Mesendoderm (in vitro differentiated cells): ENCODE measurements around the gene PELI2.

Experiments used
- DNase-seq: peaks from one replicate; pipeline ENCODE4 v3.0.0; 2013
- H2AK5ac ChIP-seq: 2 replicates; pipeline ENCODE4 v1.6.1; 2013; ENCODE audit warnings: low read length, inconsistent platforms
- H2BK120ac ChIP-seq: 2 replicates; pipeline ENCODE4 v1.6.1; 2013; ENCODE audit warnings: low read depth, mild to moderate bottlenecking, low read length, moderate library complexity, mixed read lengths
- H2BK15ac ChIP-seq: replicated peaks from 2 replicates; pipeline ENCODE4 v1.6.1; 2013; ENCODE audit warnings: low read depth, mild to moderate bottlenecking, moderate library complexity
- H2BK5ac ChIP-seq: 2 replicates; pipeline ENCODE4 v1.6.1; 2013; ENCODE audit warnings: low read length, inconsistent platforms
- H3K18ac ChIP-seq: 2 replicates; pipeline ENCODE4 v1.6.1; 2013; ENCODE audit warnings: mild to moderate bottlenecking, low read length, mixed read lengths
- H3K23ac ChIP-seq: one replicate; pipeline ENCODE4 v1.6.1; 2013; ENCODE audit warnings: low read length
- H3K27ac ChIP-seq: 2 replicates; pipeline ENCODE4 v1.5.1; 2013; ENCODE audit warnings: low read depth, mild to moderate bottlenecking, inconsistent platforms, low read length, moderate library complexity
- H3K27me3 ChIP-seq: 2 replicates; pipeline ENCODE4 v1.6.1; 2013; ENCODE audit warnings: low read length, control low read depth, mild to moderate bottlenecking, inconsistent platforms; ENCODE audit not compliant: insufficient read depth, poor library complexity
- H3K36me3 ChIP-seq: 2 replicates; pipeline ENCODE4 v1.6.1; 2013; ENCODE audit warnings: low read length, inconsistent platforms; ENCODE audit not compliant: control insufficient read depth, insufficient read depth
- H3K4ac ChIP-seq: one replicate; pipeline ENCODE4 v1.6.1; 2013; ENCODE audit warnings: low read depth, mild to moderate bottlenecking, low read length, moderate library complexity
- H3K4me1 ChIP-seq: 2 replicates; pipeline ENCODE4 v1.6.1; 2013; ENCODE audit warnings: low read depth, low read length, inconsistent platforms; ENCODE audit not compliant: control insufficient read depth
- H3K4me2 ChIP-seq: 2 replicates; pipeline ENCODE4 v1.6.1; 2013; ENCODE audit warnings: low read length
- H3K4me3 ChIP-seq: 2 replicates; pipeline ENCODE4 v1.5.1; 2013; ENCODE audit warnings: mild to moderate bottlenecking, low read length
- H3K56ac ChIP-seq: one replicate; pipeline ENCODE4 v1.6.1; 2013; ENCODE audit warnings: low read length
- H3K79me1 ChIP-seq: 2 replicates; pipeline ENCODE4 v1.6.1; 2013; ENCODE audit warnings: low read length, inconsistent platforms
- H3K79me2 ChIP-seq: 2 replicates; pipeline ENCODE4 v1.6.1; 2013; ENCODE audit warnings: mild to moderate bottlenecking, low read length; ENCODE audit not compliant: control insufficient read depth, insufficient read depth
- H3K9ac ChIP-seq: 2 replicates; pipeline ENCODE4 v1.6.1; 2013; ENCODE audit warnings: low read length, inconsistent platforms
- H4K5ac ChIP-seq: one replicate; pipeline ENCODE4 v1.6.1; 2013; ENCODE audit warnings: low read length
- H4K8ac ChIP-seq: one replicate; pipeline ENCODE4 v1.6.1; 2013; ENCODE audit warnings: low read depth, mild to moderate bottlenecking, control low read depth, low read length, moderate library complexity
- WGBS: extraction: QIAGEN DNeasy Blood & Tissue Kit; methylation state at CpG from one replicate; pipeline ENCODE4 v1.1.7; 2013; ENCODE audit warnings: low lambda C conversion rate, missing lambda C conversion rate; ENCODE audit not compliant: insufficient coverage; ENCODE audit errors: extremely low coverage; 5-methylcytosine and 5-hydroxymethylcytosine counted together

The PELI2 gene

GRCh38 chr14:56142314-56142713, 24.1 kb downstream of the PELI2 start:
- Histone ChIP-seq H2BK5ac (no peak overlapping the region), H4K5ac (no peak overlapping the region), H2AK5ac (no peak overlapping the region), H2BK120ac (no peak overlapping the region), H3K36me3 (no peaks in the 10 kb centered on the region), H3K27me3 (no peaks in the 10 kb centered on the region), H3K27ac (no peak overlapping the region), H3K56ac (no peak overlapping the region), H3K9ac (no peak overlapping the region), H3K4me3 (no peak overlapping the region), H3K4ac (no peak overlapping the region), H3K4me1 (peaks cover 2% of the 10 kb centered on the region), H3K79me2 (peaks cover 2% of the 10 kb centered on the region), H2BK15ac (no peak overlapping the region), H3K23ac (no peak overlapping the region), H3K18ac (no peak overlapping the region), H3K4me2 (no peak overlapping the region), H4K8ac (no peak overlapping the region), H3K79me1 (peaks cover 2% of the 10 kb centered on the region)
- no CpG with 5 or more reads among the region's 4 CpGs for WGBS
- no peak for DNase-seq

- H3K9ac ChIP-seq = no peak overlapping the region
- H3K79me1 ChIP-seq = peaks cover 4% of the 10 kb centered on the region
- H2AK5ac ChIP-seq = no peak overlapping the region
- H3K36me3 ChIP-seq = no peaks in the 10 kb centered on the region
- H2BK5ac ChIP-seq = no peak overlapping the region
- H3K56ac ChIP-seq = no peak overlapping the region
- no peaks in the 10 kb centered on the region for H3K27me3 ChIP-seq
- DNase-seq = no peak
- H2BK15ac ChIP-seq = no peak overlapping the region
- H3K4me3 ChIP-seq = no peak overlapping the region
- H3K27ac ChIP-seq = no peak overlapping the region
- H4K5ac ChIP-seq = no peak overlapping the region
- H3K23ac ChIP-seq = no peak overlapping the region
- no peak overlapping the region for H3K4me2 ChIP-seq
- H3K4ac ChIP-seq = no peak overlapping the region
- no peak overlapping the region for H4K8ac ChIP-seq
- H3K79me2 ChIP-seq = peaks cover 2% of the 10 kb centered on the region
- peaks cover 2% of the 10 kb centered on the region for H3K4me1 ChIP-seq
- no peak overlapping the region for H3K18ac ChIP-seq
- H2BK120ac ChIP-seq = no peak overlapping the region
- WGBS = no CpG with 5 or more reads among the region's 1 CpG
Observed at GRCh38 chr14:56143025-56143424, 24.8 kb downstream of the PELI2 start.

GRCh38 chr14:56144176-56144575, 26.0 kb downstream of the PELI2 start:
- no peak overlapping the region for H4K5ac ChIP-seq
- no peak overlapping the region for H2BK5ac ChIP-seq
- H3K27me3 ChIP-seq = no peaks in the 10 kb centered on the region
- WGBS = no CpG with 5 or more reads among the region's 1 CpG
- DNase-seq = no peak
- no peaks in the 10 kb centered on the region for H3K36me3 ChIP-seq
- no peak overlapping the region for H3K18ac ChIP-seq
- H3K4me3 ChIP-seq = no peak overlapping the region
- peaks cover 3% of the 10 kb centered on the region for H3K79me2 ChIP-seq
- H2AK5ac ChIP-seq = no peak overlapping the region
- no peak overlapping the region for H3K23ac ChIP-seq
- peaks cover 7% of the 10 kb centered on the region for H3K4me1 ChIP-seq
- no peak overlapping the region for H2BK120ac ChIP-seq
- no peak overlapping the region for H4K8ac ChIP-seq
- H3K9ac ChIP-seq = no peak overlapping the region
- no peak overlapping the region for H2BK15ac ChIP-seq
- H3K4ac ChIP-seq = no peak overlapping the region
- no peak overlapping the region for H3K4me2 ChIP-seq
- H3K27ac ChIP-seq = no peak overlapping the region
- no peak overlapping the region for H3K56ac ChIP-seq
- H3K79me1 ChIP-seq = peaks cover 8% of the 10 kb centered on the region

DNA sequence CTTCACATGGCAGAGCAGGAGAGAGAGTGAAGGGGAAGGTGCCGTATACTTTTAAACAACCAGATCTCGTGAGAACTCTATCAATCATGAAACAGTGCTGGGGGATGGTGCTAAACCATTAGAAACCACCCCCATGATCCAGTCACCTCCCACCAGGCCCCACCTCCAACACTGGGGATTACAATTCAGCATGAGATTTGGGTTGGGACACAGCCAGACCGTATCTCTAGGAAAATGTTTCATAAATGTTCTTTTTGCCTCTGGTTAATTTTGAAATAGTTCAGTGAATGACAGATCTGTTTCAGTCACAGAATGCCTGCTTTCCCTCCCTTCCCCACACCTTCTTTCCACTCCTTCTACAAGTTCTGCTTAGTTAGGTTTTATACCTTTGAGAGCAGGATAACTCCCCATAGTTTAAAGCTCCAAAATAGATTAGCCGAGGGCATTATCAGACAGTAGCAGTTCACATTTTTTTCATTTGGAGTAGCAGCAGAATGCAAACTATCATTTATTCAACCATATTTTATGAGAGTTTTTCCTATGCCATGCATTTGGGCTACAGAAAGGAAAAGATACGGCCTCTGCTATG, 27.1 kb downstream of the PELI2 start:
- no peak overlapping the region for H3K4ac ChIP-seq
- no peak overlapping the region for H4K5ac ChIP-seq
- H2BK15ac ChIP-seq = no peak overlapping the region
- H2AK5ac ChIP-seq = no peak overlapping the region
- H3K9ac ChIP-seq = no peak overlapping the region
- no peak overlapping the region for H3K27ac ChIP-seq
- H3K4me3 ChIP-seq = no peak overlapping the region
- H3K23ac ChIP-seq = no peak overlapping the region
- DNase-seq = no peak
- no peaks in the 10 kb centered on the region for H3K36me3 ChIP-seq
- H2BK120ac ChIP-seq = no peak overlapping the region
- no peak overlapping the region for H2BK5ac ChIP-seq
- H3K27me3 ChIP-seq = no peaks in the 10 kb centered on the region
- H3K4me1 ChIP-seq = peaks cover 7% of the 10 kb centered on the region
- no CpG with 5 or more reads among the region's 5 CpGs for WGBS
- H3K56ac ChIP-seq = no peak overlapping the region
- peaks cover 3% of the 10 kb centered on the region for H3K79me2 ChIP-seq
- H3K79me1 ChIP-seq = peaks cover 8% of the 10 kb centered on the region
- H3K18ac ChIP-seq = no peak overlapping the region
- no peak overlapping the region for H4K8ac ChIP-seq
- no peak overlapping the region for H3K4me2 ChIP-seq

GRCh38 chr14:56145965-56146364, 27.8 kb downstream of the PELI2 start:
- no peak overlapping the region for H2BK15ac ChIP-seq
- no peak overlapping the region for H2AK5ac ChIP-seq
- H3K4me2 ChIP-seq = no peak overlapping the region
- H3K9ac ChIP-seq = no peak overlapping the region
- H3K18ac ChIP-seq = no peak overlapping the region
- DNase-seq = no peak
- WGBS = no CpG with 5 or more reads among the region's 3 CpGs
- H3K27me3 ChIP-seq = no peaks in the 10 kb centered on the region
- no peak overlapping the region for H2BK5ac ChIP-seq
- no peak overlapping the region for H2BK120ac ChIP-seq
- H3K79me2 ChIP-seq = peaks cover 3% of the 10 kb centered on the region
- no peak overlapping the region for H3K4me3 ChIP-seq
- peaks cover 8% of the 10 kb centered on the region for H3K79me1 ChIP-seq
- no peak overlapping the region for H3K56ac ChIP-seq
- no peaks in the 10 kb centered on the region for H3K36me3 ChIP-seq
- H4K8ac ChIP-seq = no peak overlapping the region
- H3K4me1 ChIP-seq = peaks cover 7% of the 10 kb centered on the region
- no peak overlapping the region for H3K4ac ChIP-seq
- H3K27ac ChIP-seq = no peak overlapping the region
- no peak overlapping the region for H3K23ac ChIP-seq
- H4K5ac ChIP-seq = no peak overlapping the region

DNA sequence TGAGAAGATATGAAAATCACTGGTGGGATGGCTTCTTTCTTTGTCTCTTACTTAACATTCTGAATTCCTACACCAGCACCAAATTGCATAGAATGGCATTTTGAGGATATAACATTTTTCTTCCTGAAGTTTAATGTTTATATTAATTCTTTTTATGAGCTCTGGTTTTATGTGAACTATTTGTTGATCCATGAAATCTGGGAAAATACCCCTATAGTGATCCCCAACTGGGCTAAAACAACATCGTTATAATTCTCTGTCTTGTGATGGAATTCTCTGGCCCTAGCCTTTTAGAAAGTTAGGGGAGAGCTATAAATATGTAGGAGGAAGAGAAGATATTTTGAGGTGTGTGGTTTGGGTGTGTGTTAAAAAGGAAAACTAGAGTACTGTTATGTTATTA, 29.2 kb downstream of the PELI2 start:
- H3K4me3 ChIP-seq = no peak overlapping the region
- no peak overlapping the region for H3K4me2 ChIP-seq
- WGBS = no CpG with 5 or more reads among the region's 1 CpG
- no peak overlapping the region for H2BK5ac ChIP-seq
- H3K18ac ChIP-seq = no peak overlapping the region
- no peak overlapping the region for H3K4ac ChIP-seq
- no peak for DNase-seq
- no peak overlapping the region for H3K23ac ChIP-seq
- no peak overlapping the region for H2BK120ac ChIP-seq
- H2BK15ac ChIP-seq = no peak overlapping the region
- no peak overlapping the region for H4K5ac ChIP-seq
- no peak overlapping the region for H3K27ac ChIP-seq
- H3K56ac ChIP-seq = no peak overlapping the region
- peaks cover 8% of the 10 kb centered on the region for H3K79me1 ChIP-seq
- H4K8ac ChIP-seq = no peak overlapping the region
- H3K27me3 ChIP-seq = no peaks in the 10 kb centered on the region
- H3K9ac ChIP-seq = no peak overlapping the region
- H3K36me3 ChIP-seq = no peaks in the 10 kb centered on the region
- no peak overlapping the region for H2AK5ac ChIP-seq
- peaks cover 3% of the 10 kb centered on the region for H3K79me2 ChIP-seq
- H3K4me1 ChIP-seq = peaks cover 7% of the 10 kb centered on the region
